HL-60 (cell line): ENCODE data around the gene SLC16A7.

Source experiments
- GABPA ChIP-seq: IDR thresholded peaks from 2 replicates; pipeline ENCODE4 v1.6.1; 2012; ENCODE audit warnings: low read depth
- POLR2AphosphoS5 ChIP-seq: IDR thresholded peaks from 2 replicates; pipeline ENCODE4 v1.6.1; 2012; ENCODE audit warnings: low read depth
- TF ChIP-seq, protein P1 (sequence below): IDR thresholded peaks from one replicate; pipeline ENCODE4 v1.5.1; 2011; ENCODE audit warnings: low read length, control low read depth, inconsistent platforms; ENCODE audit not compliant: insufficient read depth
- TF ChIP-seq, protein P2 (sequence below): IDR thresholded peaks from 2 replicates; pipeline ENCODE4 v1.6.1; 2012; ENCODE audit warnings: low read depth; ENCODE audit not compliant: insufficient replicate concordance

DNA sequence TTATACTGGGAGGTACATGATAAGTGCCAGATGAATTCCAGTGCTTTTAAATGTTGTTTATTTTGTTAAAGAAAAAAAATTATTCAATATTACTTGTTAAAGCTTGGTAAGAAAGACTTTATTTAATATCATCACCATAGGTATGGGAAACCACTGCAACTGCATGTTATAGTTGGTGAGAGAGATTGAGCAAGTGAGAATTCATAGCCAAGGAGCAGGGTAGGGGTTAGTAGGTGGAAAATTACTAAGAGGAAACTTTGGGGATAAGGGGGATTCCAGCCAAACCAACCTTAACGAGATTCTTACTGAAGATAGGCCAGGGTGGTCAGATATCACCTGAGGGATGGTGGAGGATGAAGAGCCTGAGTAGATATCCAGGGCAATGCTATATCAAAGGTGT is 38.4 kb downstream of the SLC16A7 start:
- TF ChIP-seq, protein P1, sequence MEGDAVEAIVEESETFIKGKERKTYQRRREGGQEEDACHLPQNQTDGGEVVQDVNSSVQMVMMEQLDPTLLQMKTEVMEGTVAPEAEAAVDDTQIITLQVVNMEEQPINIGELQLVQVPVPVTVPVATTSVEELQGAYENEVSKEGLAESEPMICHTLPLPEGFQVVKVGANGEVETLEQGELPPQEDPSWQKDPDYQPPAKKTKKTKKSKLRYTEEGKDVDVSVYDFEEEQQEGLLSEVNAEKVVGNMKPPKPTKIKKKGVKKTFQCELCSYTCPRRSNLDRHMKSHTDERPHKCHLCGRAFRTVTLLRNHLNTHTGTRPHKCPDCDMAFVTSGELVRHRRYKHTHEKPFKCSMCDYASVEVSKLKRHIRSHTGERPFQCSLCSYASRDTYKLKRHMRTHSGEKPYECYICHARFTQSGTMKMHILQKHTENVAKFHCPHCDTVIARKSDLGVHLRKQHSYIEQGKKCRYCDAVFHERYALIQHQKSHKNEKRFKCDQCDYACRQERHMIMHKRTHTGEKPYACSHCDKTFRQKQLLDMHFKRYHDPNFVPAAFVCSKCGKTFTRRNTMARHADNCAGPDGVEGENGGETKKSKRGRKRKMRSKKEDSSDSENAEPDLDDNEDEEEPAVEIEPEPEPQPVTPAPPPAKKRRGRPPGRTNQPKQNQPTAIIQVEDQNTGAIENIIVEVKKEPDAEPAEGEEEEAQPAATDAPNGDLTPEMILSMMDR, result no peak
- TF ChIP-seq POLR2AphosphoS5, result no peak
- TF ChIP-seq, protein P2, sequence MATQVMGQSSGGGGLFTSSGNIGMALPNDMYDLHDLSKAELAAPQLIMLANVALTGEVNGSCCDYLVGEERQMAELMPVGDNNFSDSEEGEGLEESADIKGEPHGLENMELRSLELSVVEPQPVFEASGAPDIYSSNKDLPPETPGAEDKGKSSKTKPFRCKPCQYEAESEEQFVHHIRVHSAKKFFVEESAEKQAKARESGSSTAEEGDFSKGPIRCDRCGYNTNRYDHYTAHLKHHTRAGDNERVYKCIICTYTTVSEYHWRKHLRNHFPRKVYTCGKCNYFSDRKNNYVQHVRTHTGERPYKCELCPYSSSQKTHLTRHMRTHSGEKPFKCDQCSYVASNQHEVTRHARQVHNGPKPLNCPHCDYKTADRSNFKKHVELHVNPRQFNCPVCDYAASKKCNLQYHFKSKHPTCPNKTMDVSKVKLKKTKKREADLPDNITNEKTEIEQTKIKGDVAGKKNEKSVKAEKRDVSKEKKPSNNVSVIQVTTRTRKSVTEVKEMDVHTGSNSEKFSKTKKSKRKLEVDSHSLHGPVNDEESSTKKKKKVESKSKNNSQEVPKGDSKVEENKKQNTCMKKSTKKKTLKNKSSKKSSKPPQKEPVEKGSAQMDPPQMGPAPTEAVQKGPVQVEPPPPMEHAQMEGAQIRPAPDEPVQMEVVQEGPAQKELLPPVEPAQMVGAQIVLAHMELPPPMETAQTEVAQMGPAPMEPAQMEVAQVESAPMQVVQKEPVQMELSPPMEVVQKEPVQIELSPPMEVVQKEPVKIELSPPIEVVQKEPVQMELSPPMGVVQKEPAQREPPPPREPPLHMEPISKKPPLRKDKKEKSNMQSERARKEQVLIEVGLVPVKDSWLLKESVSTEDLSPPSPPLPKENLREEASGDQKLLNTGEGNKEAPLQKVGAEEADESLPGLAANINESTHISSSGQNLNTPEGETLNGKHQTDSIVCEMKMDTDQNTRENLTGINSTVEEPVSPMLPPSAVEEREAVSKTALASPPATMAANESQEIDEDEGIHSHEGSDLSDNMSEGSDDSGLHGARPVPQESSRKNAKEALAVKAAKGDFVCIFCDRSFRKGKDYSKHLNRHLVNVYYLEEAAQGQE, result no peak
- no peak for TF ChIP-seq GABPA
